GM18907 (cell line): ENCODE data around the gene FBXL5.

Experiments
- ATAC-seq: cut with Tn5 transposase; IDR thresholded peaks from one replicate; pipeline ENCODE4 v1.9.1; 2021; ENCODE audit warnings: mild to moderate bottlenecking, moderate library complexity; ENCODE audit not compliant: unreplicated experiment

Gene FBXL5

GRCh38 chr4:15562623-15563022, 92.5 kb downstream of the FBXL5 start:
- no peak for ATAC-seq

GRCh38 chr4:15562114-15562513, 93.0 kb downstream of the FBXL5 start:
- no peak for ATAC-seq

- no peak for ATAC-seq
These were observed 96.6 kb downstream of the FBXL5 start for GRCh38 chr4:15558561-15558960.

GRCh38 chr4:15557786-15558550, 97.2 kb downstream of the FBXL5 start:
- no peak for ATAC-seq

GRCh38 chr4:15556511-15557092, 98.6 kb downstream of the FBXL5 start:
- ATAC-seq: no peak
